Thyroid gland (tissue), 4 donors: Measurements from ENCODE around the gene PYCARD. TPM values are rescaled to one million over a fixed set of nuclear protein-coding genes. Genes with fewer than 3 reads are reported as not detected.

Experiments used
- DNase-seq, 2 donors: peaks; one replicate each; pipeline ENCODE4 v3.0.0-alpha.2; 2019
- H3K27ac ChIP-seq, 3 donors: fragments of 200-600 bp; sonication (generic); 1 replicate in 2 of 3; 2 replicates in 1 of 3; pipeline ENCODE4 v1.5.1; 2016 to 2019; ENCODE audit warnings: mild to moderate bottlenecking in 1 of 3, moderate library complexity in 1 of 3
- H3K27me3 ChIP-seq: fragments of 200-600 bp; sonication (generic); one replicate; pipeline ENCODE4 v1.5.1; 2019
- H3K36me3 ChIP-seq, 2 donors: fragments of 200-600 bp; sonication (generic); one replicate each; pipeline ENCODE4 v1.5.1; 2016 to 2019
- H3K4me1 ChIP-seq, 2 donors: fragments of 200-600 bp; sonication (generic); one replicate each; pipeline ENCODE4 v1.5.1; 2017 to 2019
- H3K4me3 ChIP-seq, 3 donors: fragments of 200-600 bp; sonication (generic); replicated peaks in 1 of 3; 1 replicate in 2 of 3; 2 replicates in 1 of 3; pipeline ENCODE4 v1.5.1; 2016; ENCODE audit warnings: mild to moderate bottlenecking in 1 of 3
- H3K9me3 ChIP-seq: fragments of 200-600 bp; sonication (generic); one replicate; pipeline ENCODE4 v1.5.1; 2017
- POLR2A ChIP-seq, 2 donors: fragments of 450-650 bp; IDR thresholded peaks; one replicate each; pipeline ENCODE4 v1.6.1; 2017; ENCODE audit warnings: antibody characterized with exemption in 2 of 2, mild to moderate bottlenecking in 2 of 2, moderate library complexity in 1 of 2
- WGBS, 2 donors: methylation state at CpG; one replicate each; pipeline ENCODE4 v1.1.5; 2017; 5-methylcytosine and 5-hydroxymethylcytosine counted together
- intact Hi-C: fragments of 100-400 bp; cut with DNase I; formaldehyde crosslinking; loops from one replicate; pipeline ENCODE4 v1.15.1; 2023
- total RNA-seq, 4 donors: library from RNA; depleted of rRNA; stranded (reverse); fragments of >200 nt; gene quantifications; one replicate each; pipeline ENCODE4 v1.2.3, GENCODE V29; 2016
- TF ChIP-seq, protein P1 (sequence below), 6 experiments: fragments of 200-600 bp in 3 of 6; fragments of 450-650 bp in 3 of 6; sonication (generic) in 3 of 6; IDR thresholded peaks; one replicate each; pipeline ENCODE4 v1.5.1; 2016 to 2019; ENCODE audit warnings: antibody characterized with exemption in 6 of 6, mild to moderate bottlenecking in 2 of 6, inconsistent platforms in 1 of 6, moderate library complexity in 1 of 6

PYCARD gene
- total RNA-seq, 4 donors from 2014 or later = 4.8 to 21.4 (median 12.4) TPM

GRCh38 chr16:31225193-31225592 lies 22.6 kb upstream of the PYCARD start:
- no peak for DNase-seq
- WGBS, 2 donors = 93% methylated on average over 3 of the region's 3 CpGs
- no peaks in the 10 kb centered on the region for H3K9me3 ChIP-seq
- no peak overlapping the region for H3K27ac ChIP-seq
- no peak overlapping the region for H3K4me3 ChIP-seq
- no peaks in the 10 kb centered on the region for H3K27me3 ChIP-seq
- intact Hi-C loops = no loop called here
- peaks cover 0 to 4% of the 10 kb centered on the region in 2 donors for H3K4me1 ChIP-seq
- no peaks in the 10 kb centered on the region for H3K36me3 ChIP-seq
- TF ChIP-seq POLR2A (IDR thresholded peaks at IDR 0.05) = no peak
- TF ChIP-seq, protein P1, sequence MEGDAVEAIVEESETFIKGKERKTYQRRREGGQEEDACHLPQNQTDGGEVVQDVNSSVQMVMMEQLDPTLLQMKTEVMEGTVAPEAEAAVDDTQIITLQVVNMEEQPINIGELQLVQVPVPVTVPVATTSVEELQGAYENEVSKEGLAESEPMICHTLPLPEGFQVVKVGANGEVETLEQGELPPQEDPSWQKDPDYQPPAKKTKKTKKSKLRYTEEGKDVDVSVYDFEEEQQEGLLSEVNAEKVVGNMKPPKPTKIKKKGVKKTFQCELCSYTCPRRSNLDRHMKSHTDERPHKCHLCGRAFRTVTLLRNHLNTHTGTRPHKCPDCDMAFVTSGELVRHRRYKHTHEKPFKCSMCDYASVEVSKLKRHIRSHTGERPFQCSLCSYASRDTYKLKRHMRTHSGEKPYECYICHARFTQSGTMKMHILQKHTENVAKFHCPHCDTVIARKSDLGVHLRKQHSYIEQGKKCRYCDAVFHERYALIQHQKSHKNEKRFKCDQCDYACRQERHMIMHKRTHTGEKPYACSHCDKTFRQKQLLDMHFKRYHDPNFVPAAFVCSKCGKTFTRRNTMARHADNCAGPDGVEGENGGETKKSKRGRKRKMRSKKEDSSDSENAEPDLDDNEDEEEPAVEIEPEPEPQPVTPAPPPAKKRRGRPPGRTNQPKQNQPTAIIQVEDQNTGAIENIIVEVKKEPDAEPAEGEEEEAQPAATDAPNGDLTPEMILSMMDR (IDR thresholded peaks at IDR 0.05) = no peak

- Histone ChIP-seq H3K27me3 (no peaks in the 10 kb centered on the region), H3K4me3 (no peak overlapping the region), H3K36me3 (no peaks in the 10 kb centered on the region), H3K27ac (no peak overlapping the region), H3K4me1 (peaks cover 0 to 2% of the 10 kb centered on the region in 2 donors), H3K9me3 (no peaks in the 10 kb centered on the region)
- 80 to 81% methylated on average over 54 to 56 of the region's 80 CpGs for WGBS, 2 donors
- TF ChIP-seq, protein P1 (IDR thresholded peaks at IDR 0.05) = no peak
- no peak for TF ChIP-seq POLR2A (IDR thresholded peaks at IDR 0.05)
- intact Hi-C loops = no loop called here
- DNase-seq = no peak
These were observed 21.8 kb upstream of the PYCARD start for GRCh38 chr16:31224092-31224955.

DNA sequence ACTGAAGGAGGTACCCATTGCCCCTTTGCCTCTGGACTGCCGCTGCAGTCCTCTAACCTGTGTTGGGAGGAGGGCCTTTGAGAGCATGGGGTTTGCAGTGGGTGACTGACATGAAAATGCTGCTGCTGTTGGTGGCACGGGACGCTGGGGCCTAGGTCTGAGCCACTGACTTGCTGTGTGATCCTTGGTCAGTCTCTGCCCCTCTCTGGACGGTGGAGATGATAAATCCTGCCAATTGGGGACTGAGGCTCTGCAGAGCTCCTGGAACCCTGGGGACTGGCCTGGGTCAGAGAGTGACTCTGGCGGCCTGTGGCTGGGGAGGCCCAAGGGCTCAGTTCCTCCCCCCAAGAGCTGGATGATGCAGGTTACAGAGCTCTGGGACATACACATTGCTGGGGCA lies 20.5 kb upstream of the PYCARD start:
- intact Hi-C loops = no loop called here
- Histone ChIP-seq H3K36me3 (no peaks in the 10 kb centered on the region), H3K27me3 (no peaks in the 10 kb centered on the region), H3K4me3 (no peak overlapping the region), H3K4me1 (no peaks in the 10 kb centered on the region), H3K27ac (no peak overlapping the region), H3K9me3 (no peaks in the 10 kb centered on the region)
- 91 to 93% methylated on average over 5 of the region's 5 CpGs for WGBS, 2 donors
- no peak for TF ChIP-seq POLR2A (IDR thresholded peaks at IDR 0.05)
- TF ChIP-seq, protein P1 (IDR thresholded peaks at IDR 0.05) = no peak
- no peak for DNase-seq

GRCh38 chr16:31221357-31222160 lies 19.0 kb upstream of the PYCARD start:
- intact Hi-C loops = no loop called here
- Histone ChIP-seq H3K27me3 (peaks cover 6% of the 10 kb centered on the region), H3K4me1 (peaks cover 5 to 6% of the 10 kb centered on the region in 2 donors), H3K27ac (no peak overlapping the region), H3K4me3 (no peak overlapping the region), H3K36me3 (no peaks in the 10 kb centered on the region), H3K9me3 (no peaks in the 10 kb centered on the region)
- no peak for DNase-seq
- WGBS, 2 donors = 70 to 71% methylated on average over 12 of the region's 12 CpGs
- TF ChIP-seq POLR2A (IDR thresholded peaks at IDR 0.05) = no peak
- TF ChIP-seq, protein P1 (IDR thresholded peaks at IDR 0.05) = no peak
